Transverse colon (tissue), 4 donors: ENCODE results near the gene HMCN2.

Experiments used
- CTCF ChIP-seq, 5 experiments: fragments of 200-600 bp in 3 of 5; fragments of 450-650 bp in 2 of 5; sonication (generic) in 3 of 5; IDR thresholded peaks; 1 replicate in 2 of 5; 2 replicates in 3 of 5; pipeline ENCODE4 v1.5.1; 2016 to 2017; ENCODE audit warnings: antibody characterized with exemption in 5 of 5, inconsistent platforms in 3 of 5, mild to moderate bottlenecking in 2 of 5, moderate library complexity in 1 of 5
- EP300 ChIP-seq: sonication (generic); formaldehyde crosslinking; IDR thresholded peaks from one replicate; pipeline ENCODE4 v1.6.1; 2017; ENCODE audit warnings: antibody characterized with exemption, low read depth
- POLR2A ChIP-seq: fragments of 450-650 bp; IDR thresholded peaks from one replicate; pipeline ENCODE4 v1.6.1; 2016; ENCODE audit warnings: antibody characterized with exemption, mild to moderate bottlenecking, moderate library complexity
- POLR2AphosphoS5 ChIP-seq, 3 donors: sonication (generic); formaldehyde crosslinking; IDR thresholded peaks; one replicate each; pipeline ENCODE4 v1.6.1; 2016; ENCODE audit warnings: antibody characterized with exemption in 3 of 3

- TF ChIP-seq CTCF (IDR thresholded peaks at IDR 0.05) (no peak), POLR2A (no peak), EP300 (no peak), POLR2AphosphoS5 (IDR thresholded peaks at IDR 0.05) (no peak)
Measured at GRCh38 chr9:130458804-130459067, 193.2 kb downstream of the HMCN2 start.
